K562 (cell line): Measurements from ENCODE around the gene CUL4B. TPM values are rescaled to one million over a fixed set of nuclear protein-coding genes. Genes with fewer than 3 reads are reported as not detected.
A peak's percentile ranks its signal among the peaks of the same experiment; 100 is the strongest.

Experiments
- ATAC-seq: fragments of 200-7000 bp; cut with Tn5 transposase; 3 replicates; pipeline ENCODE4 v1.9.1; 2020; ENCODE audit warnings: moderate library complexity
- BruUV-seq: library from RNA; stranded (reverse); fragments of 400-500 nt; replicated peaks from 2 replicates; lab custom pipeline; 2021; lab: Mats Ljungman, UMichigan
- CTCF ChIA-PET: fragments of 300-600 bp; formaldehyde crosslinking; extraction: SDS; loops from one replicate; lab custom pipeline; 2021; ENCODE audit warnings: low intra/inter-chr PET ratio; lab: Yijun Ruan, JAX
- POLR2A ChIA-PET: fragments of 300-600, 350-650 bp; sonication (Branson Sonifier 250); formaldehyde crosslinking; extraction: SDS; loops from one replicate; lab custom pipeline; 2021; ENCODE audit warnings: antibody characterized with exemption, inconsistent platforms; lab: Yijun Ruan, JAX
- DNase-seq, 4 experiments: peaks; one replicate each; pipeline versions ENCODE4 v3.0.0 to v3.0.0-alpha.2; 2011 to 2018; ENCODE audit warnings: low spot score in 3 of 4, mixed read lengths in 3 of 4; ENCODE audit errors: extremely low read depth in 1 of 4
- FAIRE-seq: peaks from 2 replicates; lab custom pipeline; 2011; peaks lifted over from hg19 to GRCh38; lab: Jason Lieb, UNC
- H2AFZ ChIP-seq: 2 replicates; pipeline ENCODE4 v1.6.0; 2011; ENCODE audit warnings: low read depth, low read length, control low read depth, inconsistent platforms
- H3K27ac ChIP-seq: fragments of 200-600 bp; 3 replicates; pipeline ENCODE4 v1.8.0; 2011; ENCODE audit warnings: low read depth, mild to moderate bottlenecking, control low read depth, inconsistent platforms, low read length, moderate library complexity, mixed read lengths; ENCODE audit errors: extremely low read depth
- H3K27me3 ChIP-seq, 2 experiments: fragments of 300-600 bp in 1 of 2; 2 replicates in 1 of 2; 3 replicates in 1 of 2; pipeline versions ENCODE4 v1.6.0 to v1.8.0; 2011; ENCODE audit warnings: inconsistent platforms in 2 of 2, low read length in 2 of 2, mild to moderate bottlenecking in 1 of 2, mixed read lengths in 1 of 2, moderate library complexity in 1 of 2; ENCODE audit not compliant: control insufficient read depth in 2 of 2, insufficient read depth in 2 of 2
- H3K36me3 ChIP-seq: fragments of 300-600 bp; 3 replicates; pipeline ENCODE4 v1.8.0; 2011; ENCODE audit warnings: mild to moderate bottlenecking, low read length, inconsistent platforms; ENCODE audit not compliant: control insufficient read depth, insufficient read depth
- H3K4me1 ChIP-seq, 2 experiments: fragments of 200-600 bp in 1 of 2; replicated peaks in 1 of 2; 2 replicates in 1 of 2; 3 replicates in 1 of 2; pipeline versions ENCODE4 v1.5.1 to v1.8.0; 2011; ENCODE audit warnings: inconsistent platforms in 2 of 2, low read length in 2 of 2, mild to moderate bottlenecking in 1 of 2, mixed read lengths in 1 of 2, moderate library complexity in 1 of 2; ENCODE audit not compliant: control insufficient read depth in 2 of 2, insufficient read depth in 2 of 2
- H3K4me2 ChIP-seq: 2 replicates; pipeline ENCODE4 v1.6.1; 2011; ENCODE audit warnings: low read length, control low read depth, inconsistent platforms, mixed read lengths; ENCODE audit not compliant: insufficient read depth
- H3K4me3 ChIP-seq: fragments of 200-600 bp; sonication (generic), shearing (Covaris generic); 2 replicates; pipeline ENCODE4 v1.5.1; 2016; ENCODE audit warnings: control low read depth, inconsistent platforms
- H3K79me2 ChIP-seq: fragments of 200-600 bp; 3 replicates; pipeline ENCODE4 v1.8.0; 2011; ENCODE audit warnings: low read length, inconsistent platforms; ENCODE audit not compliant: control insufficient read depth, insufficient read depth
- H3K9ac ChIP-seq, 2 experiments: 2 replicates each; pipeline versions ENCODE4 v1.6.0 to v1.6.1; 2011; ENCODE audit warnings: low read depth in 2 of 2, low read length in 2 of 2, control low read depth in 1 of 2, inconsistent platforms in 1 of 2, mild to moderate bottlenecking in 1 of 2, mixed read lengths in 1 of 2; ENCODE audit not compliant: insufficient read depth in 1 of 2
- H3K9me1 ChIP-seq: one replicate; pipeline ENCODE4 v1.6.0; 2011; ENCODE audit warnings: inconsistent platforms, mild to moderate bottlenecking, low read length, moderate library complexity; ENCODE audit not compliant: control insufficient read depth, insufficient read depth
- H3K9me3 ChIP-seq: replicated peaks from 2 replicates; pipeline ENCODE4 v1.5.1; 2011; ENCODE audit warnings: low read depth, low read length, inconsistent platforms; ENCODE audit not compliant: control insufficient read depth, insufficient read depth
- H4K20me1 ChIP-seq: replicated peaks from 2 replicates; pipeline ENCODE4 v1.6.1; 2011; ENCODE audit warnings: low read length, inconsistent platforms, mixed read lengths; ENCODE audit not compliant: control insufficient read depth, insufficient read depth
- BRF2 ChIP-seq: IDR thresholded peaks from 3 replicates; pipeline ENCODE4 v1.6.1; 2011; ENCODE audit warnings: borderline replicate concordance, mild to moderate bottlenecking; ENCODE audit not compliant: insufficient read length, insufficient read depth
- CCAR2 ChIP-seq: fragments of 200-400 bp; formaldehyde crosslinking; IDR thresholded peaks from 2 replicates; pipeline ENCODE4 v1.6.1; 2017; ENCODE audit warnings: mild to moderate bottlenecking, low read depth, low read length
- ESRRB ChIP-seq: fragments of 250-450 bp; sonication (Bioruptor Pico); IDR thresholded peaks from 2 replicates; pipeline ENCODE4 v1.5.0; 2020; ENCODE audit warnings: mild to moderate bottlenecking, moderate library complexity, borderline replicate concordance
- PHB ChIP-seq: fragments of 250-450 bp; sonication (Bioruptor Pico); IDR thresholded peaks from 2 replicates; pipeline ENCODE4 v1.5.0; 2021
- POU5F1 ChIP-seq: fragments of 150-350 bp; IDR thresholded peaks from 2 replicates; pipeline ENCODE4 v1.6.1; 2014; ENCODE audit warnings: borderline replicate concordance, low read length, low read depth, mild to moderate bottlenecking; ENCODE audit not compliant: partially characterized antibody
- SMARCA5 ChIP-seq: fragments of 450-650 bp; IDR thresholded peaks from 2 replicates; pipeline ENCODE4 v1.6.1; 2016
- ZBTB5 ChIP-seq: fragments of 450-650 bp; IDR thresholded peaks from 2 replicates; pipeline ENCODE4 v1.6.1; 2017; ENCODE audit warnings: antibody characterized with exemption
- WGBS: fragments of 100-300 bp; shearing (Covaris generic); methylation state at CpG from one replicate; pipeline ENCODE4 v1.1.6; 2016; ENCODE audit warnings: low coverage, mixed read lengths; ENCODE audit not compliant: insufficient coverage; ENCODE audit errors: missing lambda C conversion rate; 5-methylcytosine and 5-hydroxymethylcytosine counted together
- in situ Hi-C: fragments of 300-500 bp; cut with MboI; formaldehyde crosslinking; loops from 4 replicates; pipeline ENCODE4 v1.15.0; 2018; ENCODE audit warnings: inconsistent platforms, mixed read lengths
- intact Hi-C: fragments of 100-400 bp; cut with micrococcal nuclease; formaldehyde crosslinking; loops from 2 replicates; pipeline ENCODE4 v1.14.2; 2022
- polyA plus RNA-seq, 8 experiments: library from polyadenylated mRNA; depleted of rRNA in 4 of 8; stranded (reverse) in 5 of 8; unstranded in 3 of 8; fragments of >200 nt; fragmentation: Nextera tagmentation in 2 of 8; fragmentation: Illumina TruSeq in 1 of 8; extraction: Ambion mirVana in 2 of 8; extraction: Trizol in 1 of 8; gene quantifications; 2 replicates each; pipeline versions ENCODE4 v1.2.1 to v1.2.3, GENCODE V29; 2011 to 2014; ENCODE audit warnings: inconsistent platforms in 1 of 8, missing spikeins in 1 of 8
- total RNA-seq, 7 experiments: library from RNA; depleted of rRNA in 6 of 7; stranded (reverse); fragments of >200 nt in 6 of 7; fragmentation: Illumina TruSeq in 2 of 7; extraction: Trizol in 2 of 7; gene quantifications; 2 replicates each; pipeline versions ENCODE4 v1.2.1 to v1.2.3, GENCODE V29; 2011 to 2021; ENCODE audit warnings: low replicate concordance in 1 of 7

The CUL4B gene
- total and polyA plus RNA-seq, 9 of the 15 experiments (the other 6 are each of a cell fraction or from before 2014, with no cell fraction given) = 15.0 to 41.7 (median 37.5) TPM

- Histone ChIP-seq H3K27me3 (no peaks in the 10 kb centered on the region), H3K4me1 (no peaks in the 10 kb centered on the region; a peak in 1 of 5 replicates), H3K4me3 (no peak overlapping the region), H3K79me2 (no peaks in the 10 kb centered on the region), H3K9ac (no peak overlapping the region), H3K4me2 (no peak overlapping the region), H4K20me1 (no peaks in the 10 kb centered on the region), H3K9me1 (no peaks in the 10 kb centered on the region), H3K27ac (no peak overlapping the region), H2AFZ (peak overlapping the region; percentile 50; the same call in 1 of the 2 replicates), H3K36me3 (no peaks in the 10 kb centered on the region), H3K9me3 (no peaks in the 10 kb centered on the region)
- ChIA-PET CTCF (interaction anchor here (2.8 kb wide), 1 partner anchor 165 kb away, joined by 18 read pairs; no protein-coding TSS in a partner anchor), POLR2A (no interaction called here)
- DNase-seq (no peak), ATAC-seq (no peak), FAIRE-seq (no peak)
- no TSS peak for BruUV-seq
- TF ChIP-seq CCAR2 (no peak), PHB (CRISPR knock-in tag) (no peak), POU5F1 (no peak), ZBTB5 (no peak), BRF2 (no peak), SMARCA5 (no peak), ESRRB (no peak)
- intact Hi-C loops (loop anchor here (5.0 kb wide), 1 partner anchor 273 kb away; no protein-coding TSS in a partner anchor), in situ Hi-C loops (no loop called here)
- 43% methylated on average over 4 of the region's 4 CpGs for WGBS
Measured at GRCh38 chrX:120499301-120500072, 61.3 kb downstream of the CUL4B start.
